ENCODE data around the gene CDH13. TPM values are rescaled to one million over a fixed set of nuclear protein-coding genes. Genes with fewer than 3 reads are reported as not detected.

The CDH13 gene
- total and polyA plus RNA-seq, 2 experiments from 2014 or later = 1.6 to 4.4 TPM

- H3K79me2 ChIP-seq (replicated peaks; ENCODE audit: insufficient read depth) = no peaks in the 10 kb centered on the region
- TF ChIP-seq NANOG (IDR thresholded peaks at IDR 0.05; ENCODE audit: borderline replicate concordance) (no peak), EZH2 (IDR thresholded peaks at IDR 0.05; ENCODE audit: low read depth, unreplicated experiment) (no peak), ZNF114 (CRISPR knock-in tag; IDR thresholded peaks at IDR 0.05) (no peak), EZH2phosphoT487 (IDR thresholded peaks at IDR 0.05; ENCODE audit: unreplicated experiment) (no peak), STAT1 (IDR thresholded peaks at IDR 0.05; ENCODE audit: unreplicated experiment) (no peak), JUNB (IDR thresholded peaks at IDR 0.05; ENCODE audit: unreplicated experiment) (no peak), ZNF331 (CRISPR knock-in tag; IDR thresholded peaks at IDR 0.05; ENCODE audit: low read depth) (no peak), ETS1 (IDR thresholded peaks at IDR 0.05) (no peak), REST (IDR thresholded peaks at IDR 0.05; ENCODE audit: unreplicated experiment) (no peak), ZNF462 (CRISPR knock-in tag; IDR thresholded peaks at IDR 0.05) (no peak), CREB1 (CRISPR knock-in tag; IDR thresholded peaks at IDR 0.05; ENCODE audit: low read depth) (no peak), CTCF (conservative IDR thresholded peaks at IDR 0.05; ENCODE audit: low read depth in 2 of 2) (no peak), POLR2AphosphoS5 (IDR thresholded peaks at IDR 0.05; ENCODE audit: low read depth) (no peak)
- H3F3A ChIP-seq (replicated peaks; ENCODE audit: low read depth) = no peaks in the 10 kb centered on the region
- no peak overlapping the region for H3K27ac Mint-ChIP-seq
- no peak overlapping the region for H3K4me3 Mint-ChIP-seq
- no peaks in the 10 kb centered on the region for H3K36me3 Mint-ChIP-seq (ENCODE audit: low read depth)
- peaks cover 7% of the 10 kb centered on the region for H3K27me3 Mint-ChIP-seq (ENCODE audit: insufficient read depth, low read depth, poor library complexity)
- no peaks in the 10 kb centered on the region for H3K27me3 ChIP-seq (ENCODE audit: insufficient read depth)
- no peaks in the 10 kb centered on the region; the same call in 1 of the 2 replicates for H4K20me1 ChIP-seq (replicated peaks; ENCODE audit: insufficient read depth)
- no peaks in the 10 kb centered on the region for H3K4me1 Mint-ChIP-seq
- DNase-seq (ENCODE audit: low spot score) (no peak), ATAC-seq (no peak)
- H2AFZ ChIP-seq = no peak overlapping the region
- no peak overlapping the region for H3K4me2 ChIP-seq
- H3K9me3 Mint-ChIP-seq = no peaks in the 10 kb centered on the region
- H3K27ac ChIP-seq (ENCODE audit: low read depth) = no peak overlapping the region
- H3K36me3 ChIP-seq (ENCODE audit: insufficient read depth) = no peaks in the 10 kb centered on the region
- H3K9me2 ChIP-seq (ENCODE audit: insufficient read depth) = no peaks in the 10 kb centered on the region
- no peaks in the 10 kb centered on the region for H3K4me1 ChIP-seq (ENCODE audit: insufficient read depth)
- no peak overlapping the region for H3K4me3 ChIP-seq
Measured at GRCh38 chr16:83224642-83225041, 597.9 kb downstream of the CDH13 start.

All from GM23338 (cell line).